CD14-positive monocyte (primary cell): Measurements from ENCODE around the gene PITPNM1. TPM values are rescaled to one million over a fixed set of nuclear protein-coding genes. Genes with fewer than 3 reads are reported as not detected.
A peak's percentile ranks its signal among the peaks of the same experiment; 100 is the strongest.
"Not testable (repeated sequence)": the region's sequence is repeated elsewhere in the genome, so short reads cannot be mapped to it uniquely, and the experiment has no call there.

Source experiments
- DNase-seq, 3 donors: peaks; one replicate each; pipeline ENCODE4 v3.0.0-alpha.2; 2011 to 2022
- H2AFZ ChIP-seq: 2 replicates; pipeline ENCODE4 v1.6.0; 2012; ENCODE audit warnings: mild to moderate bottlenecking, low read depth, low read length, inconsistent platforms; ENCODE audit not compliant: insufficient read depth, poor library complexity, severe bottlenecking
- H3K27ac ChIP-seq, 2 donors: 1 replicate in 1 of 2; 2 replicates in 1 of 2; pipeline ENCODE4 v1.5.1; 2012 to 2013; ENCODE audit warnings: low read length in 2 of 2, control low read depth in 1 of 2, inconsistent platforms in 1 of 2, low read depth in 1 of 2, mild to moderate bottlenecking in 1 of 2
- H3K27me3 ChIP-seq, 2 donors: one replicate each; pipeline versions ENCODE4 v1.6.0 to v1.6.1; 2011 to 2013; ENCODE audit warnings: low read length in 2 of 2; ENCODE audit not compliant: control insufficient read depth in 2 of 2, insufficient read depth in 2 of 2
- H3K36me3 ChIP-seq, 2 donors: replicated peaks in 1 of 2; 1 replicate in 1 of 2; 2 replicates in 1 of 2; pipeline versions ENCODE4 v1.5.1 to v1.6.1; 2012 to 2013; ENCODE audit warnings: low read length in 2 of 2, control low read depth in 1 of 2, inconsistent platforms in 1 of 2, mild to moderate bottlenecking in 1 of 2; ENCODE audit not compliant: insufficient read depth in 2 of 2, control insufficient read depth in 1 of 2
- H3K4me1 ChIP-seq, 2 donors: 1 replicate in 1 of 2; 2 replicates in 1 of 2; pipeline versions ENCODE4 v1.5.1 to v1.6.1; 2012 to 2013; ENCODE audit warnings: low read length in 2 of 2, control low read depth in 1 of 2, inconsistent platforms in 1 of 2, mild to moderate bottlenecking in 1 of 2, moderate library complexity in 1 of 2; ENCODE audit not compliant: insufficient read depth in 2 of 2, control insufficient read depth in 1 of 2
- H3K4me2 ChIP-seq: replicated peaks from 2 replicates; pipeline ENCODE3; 2012; ENCODE audit warnings: low read length, moderate library complexity, mild to moderate bottlenecking; ENCODE audit not compliant: poor library complexity, severe bottlenecking; ENCODE audit errors: extremely low read depth
- H3K4me3 ChIP-seq, 3 experiments: fragments of 200-600 bp in 1 of 3; sonication (generic) in 1 of 3; replicated peaks in 1 of 3; 1 replicate in 2 of 3; 2 replicates in 1 of 3; pipeline ENCODE4 v1.5.1; 2011 to 2013; ENCODE audit warnings: low read length in 3 of 3, mild to moderate bottlenecking in 3 of 3, control low read depth in 2 of 3, low read depth in 2 of 3, inconsistent platforms in 1 of 3, moderate library complexity in 1 of 3
- H3K79me2 ChIP-seq: 2 replicates; pipeline ENCODE4 v1.6.0; 2012; ENCODE audit warnings: mild to moderate bottlenecking, control low read depth, inconsistent platforms, low read length, moderate library complexity; ENCODE audit not compliant: insufficient read depth
- H3K9ac ChIP-seq: 2 replicates; pipeline ENCODE4 v1.6.0; 2017; ENCODE audit warnings: low read length, mild to moderate bottlenecking; ENCODE audit not compliant: insufficient read depth, poor library complexity, severe bottlenecking
- H3K9me3 ChIP-seq, 2 donors: replicated peaks in 1 of 2; 1 replicate in 1 of 2; 2 replicates in 1 of 2; pipeline versions ENCODE4 v1.5.1 to v1.6.1; 2012 to 2013; ENCODE audit warnings: low read length in 2 of 2, control low read depth in 1 of 2; ENCODE audit not compliant: control insufficient read depth in 1 of 2, insufficient read depth in 1 of 2
- H4K20me1 ChIP-seq: 2 replicates; pipeline ENCODE4 v1.6.0; 2012; ENCODE audit warnings: mild to moderate bottlenecking, low read length, control low read depth, moderate library complexity; ENCODE audit not compliant: insufficient read depth
- H3K27ac Mint-ChIP-seq, 7 donors: one replicate each; pipeline ENCODE4 v1.8.0; 2020; ENCODE audit warnings: mild to moderate bottlenecking in 7 of 7, mixed read lengths in 7 of 7, moderate library complexity in 6 of 7, inconsistent platforms in 2 of 7
- H3K27me3 Mint-ChIP-seq, 3 donors: one replicate each; pipeline ENCODE4 v1.8.0; 2021 to 2022; ENCODE audit warnings: low read depth in 3 of 3, mild to moderate bottlenecking in 3 of 3, mixed read lengths in 3 of 3, moderate library complexity in 3 of 3, inconsistent platforms in 1 of 3
- H3K36me3 Mint-ChIP-seq, 2 donors: one replicate each; pipeline ENCODE4 v1.8.0; 2020; ENCODE audit warnings: mixed read lengths in 2 of 2, inconsistent platforms in 1 of 2, mild to moderate bottlenecking in 1 of 2
- H3K4me1 Mint-ChIP-seq: one replicate; pipeline ENCODE4 v1.8.0; 2020; ENCODE audit warnings: mild to moderate bottlenecking, mixed read lengths
- H3K4me3 Mint-ChIP-seq, 2 donors: one replicate each; pipeline ENCODE4 v1.8.0; 2020; ENCODE audit warnings: mild to moderate bottlenecking in 2 of 2, mixed read lengths in 2 of 2, moderate library complexity in 1 of 2
- H3K9me3 Mint-ChIP-seq, 7 donors: one replicate each; pipeline ENCODE4 v1.8.0; 2020 to 2022; ENCODE audit warnings: mixed read lengths in 7 of 7, mild to moderate bottlenecking in 6 of 7, moderate library complexity in 6 of 7, inconsistent platforms in 2 of 7
- WGBS: methylation state at CpG from one replicate; pipeline ENCODE4 v1.1.5; 2013; ENCODE audit warnings: missing lambda C conversion rate; ENCODE audit not compliant: insufficient coverage; 5-methylcytosine and 5-hydroxymethylcytosine counted together
- intact Hi-C, 2 donors: fragments of 100-400 bp; cut with micrococcal nuclease; formaldehyde crosslinking; loops; one replicate each; pipeline versions ENCODE4 v1.15.0 to v1.15.1; 2023
- polyA plus RNA-seq, 3 donors: library from polyadenylated mRNA; depleted of rRNA in 1 of 3; unstranded in 2 of 3; stranded (reverse) in 1 of 3; fragments of 300-500 nt in 2 of 3; fragments of >200 nt in 1 of 3; fragmentation: Illumina TruSeq in 2 of 3; gene quantifications; 1 replicate in 2 of 3; 2 replicates in 1 of 3; pipeline ENCODE4 v1.2.3, GENCODE V29; 2012 to 2021
- TF ChIP-seq, protein P1 (sequence below): fragments of 200-600 bp; IDR thresholded peaks from one replicate; pipeline ENCODE4 v1.8.0; 2022; ENCODE audit warnings: antibody characterized with exemption, mild to moderate bottlenecking

The PITPNM1 gene
- polyA plus RNA-seq, 3 donors, result 11.7 to 122 (median 22.2) TPM

DNA sequence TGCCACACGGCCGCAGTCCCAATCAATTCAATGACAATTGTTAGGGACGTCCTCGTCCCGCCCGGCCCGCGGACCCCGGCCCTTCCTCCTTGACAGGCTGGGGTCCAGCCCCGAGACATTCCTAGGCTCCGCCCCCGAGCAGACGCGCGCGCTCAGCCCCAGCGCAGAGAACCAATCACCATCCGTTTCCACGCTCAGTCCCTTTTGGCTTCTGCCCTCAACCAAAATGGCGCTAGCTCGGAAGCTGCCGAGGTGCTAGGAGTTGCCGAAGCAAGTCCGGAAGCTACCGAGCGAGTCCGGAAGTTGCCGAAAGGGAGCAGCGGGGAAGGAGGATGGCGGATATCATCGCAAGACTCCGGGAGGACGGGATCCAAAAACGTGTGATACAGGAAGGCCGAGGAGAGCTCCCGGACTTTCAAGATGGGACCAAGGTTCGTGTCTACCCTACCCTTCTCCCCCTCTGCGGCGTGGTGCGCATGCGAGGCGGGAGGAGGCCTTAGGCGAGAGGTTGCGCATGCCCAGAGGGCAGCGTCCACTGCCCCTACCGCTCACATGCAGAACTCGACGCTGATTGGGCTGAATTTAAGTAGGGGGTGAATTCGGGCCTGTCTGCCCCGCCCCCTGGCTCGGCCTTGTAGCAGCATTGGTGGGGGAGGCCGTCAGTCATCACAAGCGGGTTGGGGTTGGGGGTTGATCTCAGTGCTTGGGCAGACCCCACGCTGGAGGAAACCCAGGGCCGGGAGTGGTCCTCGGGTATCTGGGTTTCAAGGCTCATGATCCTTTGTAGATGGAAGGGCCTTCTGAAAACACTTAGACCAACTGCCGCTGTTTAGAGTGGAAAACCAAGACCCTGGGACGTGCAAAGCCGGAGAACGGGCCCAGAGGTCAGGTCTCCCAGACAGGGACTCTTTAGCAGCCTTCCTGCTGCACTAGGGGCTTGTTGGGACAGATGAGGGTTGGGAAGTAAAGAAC is 22.1 kb downstream of the PITPNM1 start, which contains the start of gene AIP:
TSS of gene AIP (plus strand) at position 200 of the 972 bp plus-strand sequence. CDS start at position 333, 133 bp downstream.
- 7% methylated on average over 49 of the region's 60 CpGs for WGBS
- H4K20me1 ChIP-seq, result peaks cover 42% of the 10 kb centered on the region
- intact Hi-C loops, result loop anchor here in 1 of 2 donors (1.0 kb wide), 1 partner anchor 23 kb away; no protein-coding TSS in a partner anchor
- Mint-ChIP-seq H3K27me3 (peaks cover 2 to 8% (median 2%) of the 10 kb centered on the region in 3 donors), H3K9me3 (peaks cover 0 to 7% (median 2%) of the 10 kb centered on the region in 7 donors), H3K36me3 (peaks cover 21 to 22% of the 10 kb centered on the region in 2 donors), H3K4me1 (peaks cover 40% of the 10 kb centered on the region), H3K4me3 (peak within 1 kb of the TSS; percentile 88 to 94), H3K27ac (peak within 1 kb of the TSS; percentile 94 to 99 (median 97))
- peak; percentile 98 for DNase-seq
- H3K4me3 ChIP-seq, result peak within 1 kb of the TSS; percentile 28 to 80 (median 34)
- H3K4me2 ChIP-seq, result peak within 1 kb of the TSS; percentile 62
- peaks cover 39% of the 10 kb centered on the region for H3K79me2 ChIP-seq
- H2AFZ ChIP-seq, result peak within 1 kb of the TSS; percentile 86
- H3K9ac ChIP-seq, result peak within 1 kb of the TSS; percentile 62
- no peaks in the 10 kb centered on the region for H3K9me3 ChIP-seq
- peak within 1 kb of the TSS; percentile 83 to 93 for H3K27ac ChIP-seq
- no peaks in the 10 kb centered on the region for H3K27me3 ChIP-seq
- H3K4me1 ChIP-seq, result peaks cover 44 to 48% of the 10 kb centered on the region in 2 donors
- H3K36me3 ChIP-seq, result peaks cover 7 to 19% of the 10 kb centered on the region in 2 donors
- TF ChIP-seq, protein P1, sequence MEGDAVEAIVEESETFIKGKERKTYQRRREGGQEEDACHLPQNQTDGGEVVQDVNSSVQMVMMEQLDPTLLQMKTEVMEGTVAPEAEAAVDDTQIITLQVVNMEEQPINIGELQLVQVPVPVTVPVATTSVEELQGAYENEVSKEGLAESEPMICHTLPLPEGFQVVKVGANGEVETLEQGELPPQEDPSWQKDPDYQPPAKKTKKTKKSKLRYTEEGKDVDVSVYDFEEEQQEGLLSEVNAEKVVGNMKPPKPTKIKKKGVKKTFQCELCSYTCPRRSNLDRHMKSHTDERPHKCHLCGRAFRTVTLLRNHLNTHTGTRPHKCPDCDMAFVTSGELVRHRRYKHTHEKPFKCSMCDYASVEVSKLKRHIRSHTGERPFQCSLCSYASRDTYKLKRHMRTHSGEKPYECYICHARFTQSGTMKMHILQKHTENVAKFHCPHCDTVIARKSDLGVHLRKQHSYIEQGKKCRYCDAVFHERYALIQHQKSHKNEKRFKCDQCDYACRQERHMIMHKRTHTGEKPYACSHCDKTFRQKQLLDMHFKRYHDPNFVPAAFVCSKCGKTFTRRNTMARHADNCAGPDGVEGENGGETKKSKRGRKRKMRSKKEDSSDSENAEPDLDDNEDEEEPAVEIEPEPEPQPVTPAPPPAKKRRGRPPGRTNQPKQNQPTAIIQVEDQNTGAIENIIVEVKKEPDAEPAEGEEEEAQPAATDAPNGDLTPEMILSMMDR, result no peak

- H3K4me1 Mint-ChIP-seq, result peaks cover 40% of the 10 kb centered on the region
- peaks cover 34% of the 10 kb centered on the region for H4K20me1 ChIP-seq
- peak overlapping the region; percentile 88 to 94 for H3K4me3 Mint-ChIP-seq
- H3K27ac Mint-ChIP-seq, result peak overlapping the region; percentile 94 to 99 (median 97)
- peaks cover 14 to 15% of the 10 kb centered on the region in 2 donors for H3K36me3 Mint-ChIP-seq
- intact Hi-C loops, result no loop called here
- peaks cover 36% of the 10 kb centered on the region for H3K79me2 ChIP-seq
- no peaks in the 10 kb centered on the region for H3K9me3 ChIP-seq
- peaks cover 44 to 48% of the 10 kb centered on the region in 2 donors for H3K4me1 ChIP-seq
- peak overlapping the region; percentile 28 to 80 (median 34) for H3K4me3 ChIP-seq
- H2AFZ ChIP-seq, result peak overlapping the region; percentile 86
- H3K27me3 ChIP-seq, result no peaks in the 10 kb centered on the region
- WGBS, result 44% methylated on average over 6 of the region's 19 CpGs
- TF ChIP-seq, protein P1, result no peak
- H3K36me3 ChIP-seq, result peaks cover 0 to 11% of the 10 kb centered on the region in 2 donors
- H3K9me3 Mint-ChIP-seq, result peaks cover 0 to 8% (median 2%) of the 10 kb centered on the region in 7 donors
- DNase-seq, result peak in 2 of 3 donors; percentile 72 to 76
- peaks cover 2 to 13% (median 4%) of the 10 kb centered on the region in 3 donors for H3K27me3 Mint-ChIP-seq
- H3K9ac ChIP-seq, result peak overlapping the region; percentile 62
- peak overlapping the region; percentile 62 for H3K4me2 ChIP-seq
- peak overlapping the region; percentile 83 to 93 for H3K27ac ChIP-seq
These were observed 22.8 kb downstream of the PITPNM1 start for GRCh38 chr11:67482275-67482826.

GRCh38 chr11:67477344-67478050 is 27.7 kb downstream of the PITPNM1 start:
- DNase-seq, H3K4me1 Mint-ChIP-seq, H3K27me3 ChIP-seq, H3K9me3 Mint-ChIP-seq, H3K79me2 ChIP-seq, H3K4me3 ChIP-seq, H3K36me3 ChIP-seq, H2AFZ ChIP-seq, H3K27ac ChIP-seq, H3K27ac Mint-ChIP-seq, H3K9me3 ChIP-seq, H3K4me2 ChIP-seq, intact Hi-C loops, H3K36me3 Mint-ChIP-seq, H4K20me1 ChIP-seq, H3K9ac ChIP-seq: not testable (repeated sequence)
- H3K27me3 Mint-ChIP-seq, result peaks cover 9 to 15% (median 9%) of the 10 kb centered on the region in 3 donors
- 54% methylated on average over 3 of the region's 16 CpGs for WGBS
- peaks cover 9 to 11% of the 10 kb centered on the region in 2 donors for H3K4me1 ChIP-seq
- H3K4me3 Mint-ChIP-seq, result peak overlapping the region in 1 of 2 donors; percentile 42
